ENCODE measurements around the gene MALRD1.

DNA sequence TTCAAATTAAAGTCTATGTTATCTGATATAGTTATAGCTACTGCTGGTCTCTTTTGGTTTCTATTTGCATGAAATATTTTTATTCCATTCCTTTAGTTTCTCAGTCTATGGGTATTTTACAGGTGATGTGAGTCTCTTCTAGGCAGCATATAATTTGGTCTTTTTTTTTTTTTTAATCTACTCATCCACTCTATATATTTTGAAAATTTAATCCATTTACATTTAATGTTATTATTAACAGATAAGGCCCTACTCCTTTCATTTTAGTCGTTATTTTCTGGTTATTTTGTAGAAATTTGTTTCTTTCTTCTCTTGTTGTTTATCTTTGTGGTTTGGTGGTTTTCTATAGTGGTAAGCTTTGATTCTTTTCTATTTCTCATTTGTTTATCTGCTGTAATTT, 58.8 kb downstream of the MALRD1 start:
- TF ChIP-seq CTCF (IDR thresholded peaks at IDR 0.05) (no peak), POLR2A (IDR thresholded peaks at IDR 0.05) (no peak)

All from thyroid gland (tissue), 4 donors.